Endodermal cell (in vitro differentiated cells): Measurements from ENCODE around the gene MAP3K15. TPM values are rescaled to one million over a fixed set of nuclear protein-coding genes. Genes with fewer than 3 reads are reported as not detected.

ENCODE experiments used
- DNase-seq: peaks from one replicate; pipeline ENCODE4 v3.0.0-alpha.2; 2017
- H3K27ac ChIP-seq: 2 replicates; pipeline ENCODE4 v1.5.1; 2013; ENCODE audit warnings: mild to moderate bottlenecking, low read depth, low read length, moderate library complexity
- H3K27me3 ChIP-seq: 2 replicates; pipeline ENCODE4 v1.6.1; 2013; ENCODE audit warnings: mild to moderate bottlenecking, low read length, moderate library complexity; ENCODE audit not compliant: insufficient read depth, control insufficient read depth, poor library complexity, severe bottlenecking
- H3K36me3 ChIP-seq: 2 replicates; pipeline ENCODE4 v1.7.0; 2013; ENCODE audit warnings: mild to moderate bottlenecking, low read length, moderate library complexity; ENCODE audit not compliant: control insufficient read depth, insufficient read depth
- H3K4me1 ChIP-seq: one replicate; pipeline ENCODE4 v1.7.0; 2013; ENCODE audit warnings: low read length; ENCODE audit not compliant: control insufficient read depth, insufficient read depth
- H3K4me3 ChIP-seq: 2 replicates; pipeline ENCODE4 v1.5.1; 2013; ENCODE audit warnings: mild to moderate bottlenecking, low read length, moderate library complexity
- H3K9ac ChIP-seq: 2 replicates; pipeline ENCODE4 v1.6.1; 2013; ENCODE audit warnings: mild to moderate bottlenecking, low read length, moderate library complexity; ENCODE audit not compliant: poor library complexity, severe bottlenecking; ENCODE audit errors: extremely low read depth
- H3K9me3 ChIP-seq: 2 replicates; pipeline ENCODE4 v1.6.1; 2013; ENCODE audit warnings: mild to moderate bottlenecking, low read length, moderate library complexity; ENCODE audit not compliant: control insufficient read depth
- H3K27ac Mint-ChIP-seq: 2 replicates; pipeline ENCODE4 v1.8.0; 2020; ENCODE audit warnings: mixed read lengths
- H3K27me3 Mint-ChIP-seq: 2 replicates; pipeline ENCODE4 v1.8.0; 2021; ENCODE audit warnings: mild to moderate bottlenecking, mixed read lengths; ENCODE audit not compliant: insufficient read depth
- H3K36me3 Mint-ChIP-seq: 2 replicates; pipeline ENCODE4 v1.8.0; 2020; ENCODE audit warnings: low read depth, mixed read lengths
- H3K4me1 Mint-ChIP-seq: 2 replicates; pipeline ENCODE4 v1.8.0; 2020; ENCODE audit warnings: mixed read lengths
- H3K4me3 Mint-ChIP-seq: 2 replicates; pipeline ENCODE4 v1.8.0; 2020; ENCODE audit warnings: mild to moderate bottlenecking, moderate library complexity, mixed read lengths
- H3K9me3 Mint-ChIP-seq: 2 replicates; pipeline ENCODE4 v1.8.0; 2020; ENCODE audit warnings: mild to moderate bottlenecking, mixed read lengths
- CTCF ChIP-seq: fragments of 200-600 bp; sonication (generic); conservative IDR thresholded peaks from 2 replicates; pipeline ENCODE4 v1.5.0; 2021; ENCODE audit warnings: antibody characterized with exemption, mild to moderate bottlenecking
- WGBS, 2 experiments: methylation state at CpG; one replicate each; pipeline versions ENCODE4 v1.1.5 to v1.1.7; 2013; ENCODE audit warnings: missing lambda C conversion rate in 2 of 2, mixed read lengths in 1 of 2; ENCODE audit not compliant: insufficient coverage in 1 of 2, insufficient read length in 1 of 2; 5-methylcytosine and 5-hydroxymethylcytosine counted together
- total RNA-seq, 2 donors: library from RNA; stranded (reverse); fragmentation: NEBNext Ultra II Directional in 1 of 2; extraction: Animal tissue kit (Norgen Biotek cat#: 25700) in 1 of 2; gene quantifications; 2 replicates in 1 of 2; 3 replicates in 1 of 2; pipeline ENCODE4 v1.2.1, GENCODE V29; 2021

MAP3K15 gene
- total RNA-seq, 2 donors from 2014 or later, result 2.2 to 2.9 TPM

- no peak overlapping the region for H3K4me3 Mint-ChIP-seq
- H3K36me3 Mint-ChIP-seq, result no peaks in the 10 kb centered on the region
- TF ChIP-seq CTCF, result no peak
- H3K27me3 Mint-ChIP-seq, result no peaks in the 10 kb centered on the region
- no peaks in the 10 kb centered on the region for H3K36me3 ChIP-seq
- peak; percentile 55 for DNase-seq
- H3K9me3 Mint-ChIP-seq, result peaks cover 77% of the 10 kb centered on the region
- no peak overlapping the region for H3K4me3 ChIP-seq
- H3K9me3 ChIP-seq, result peaks cover 16% of the 10 kb centered on the region
- no peak overlapping the region for H3K27ac ChIP-seq
- 75 to 90% methylated on average over 2 to 5 of the region's 5 CpGs for WGBS, 2 experiments
- H3K27ac Mint-ChIP-seq, result no peak overlapping the region
- H3K4me1 Mint-ChIP-seq, result no peaks in the 10 kb centered on the region
- no peaks in the 10 kb centered on the region for H3K4me1 ChIP-seq
- H3K27me3 ChIP-seq, result no peaks in the 10 kb centered on the region
- no peak overlapping the region for H3K9ac ChIP-seq
Observed at GRCh38 chrX:19332983-19333382, 182.3 kb downstream of the MAP3K15 start.

- Mint-ChIP-seq H3K36me3 (no peaks in the 10 kb centered on the region), H3K4me1 (no peaks in the 10 kb centered on the region), H3K4me3 (no peak overlapping the region), H3K27ac (no peak overlapping the region), H3K27me3 (no peaks in the 10 kb centered on the region), H3K9me3 (peaks cover 73% of the 10 kb centered on the region)
- H3K4me1 ChIP-seq, result no peaks in the 10 kb centered on the region
- TF ChIP-seq CTCF, result no peak
- H3K9me3 ChIP-seq, result peaks cover 16% of the 10 kb centered on the region
- DNase-seq, result no peak
- no peak overlapping the region for H3K9ac ChIP-seq
- H3K27me3 ChIP-seq, result no peaks in the 10 kb centered on the region
- H3K36me3 ChIP-seq, result no peaks in the 10 kb centered on the region
- no peak overlapping the region for H3K4me3 ChIP-seq
- H3K27ac ChIP-seq, result no peak overlapping the region
- WGBS, 2 experiments, result 80 to 95% methylated on average over 2 to 10 of the region's 10 CpGs
Observed at GRCh38 chrX:19331831-19332230, 183.5 kb downstream of the MAP3K15 start.

GRCh38 chrX:19326567-19326966 is 188.7 kb downstream of the MAP3K15 start:
- Histone ChIP-seq H3K9me3 (no peaks in the 10 kb centered on the region), H3K4me1 (no peaks in the 10 kb centered on the region), H3K9ac (no peak overlapping the region), H3K27ac (no peak overlapping the region), H3K4me3 (no peak overlapping the region), H3K36me3 (no peaks in the 10 kb centered on the region), H3K27me3 (no peaks in the 10 kb centered on the region)
- no peak overlapping the region for H3K4me3 Mint-ChIP-seq
- peaks cover 59% of the 10 kb centered on the region for H3K9me3 Mint-ChIP-seq
- no peak overlapping the region for H3K27ac Mint-ChIP-seq
- no peak for TF ChIP-seq CTCF
- 100% methylated on average over 2 of the region's 2 CpGs for WGBS, 2 experiments
- no peaks in the 10 kb centered on the region for H3K4me1 Mint-ChIP-seq
- H3K36me3 Mint-ChIP-seq, result no peaks in the 10 kb centered on the region
- no peak for DNase-seq
- no peaks in the 10 kb centered on the region for H3K27me3 Mint-ChIP-seq

Other genes starting within 250 kb of the MAP3K15 start
- gene PDHA1, start 171.6 kb downstream of the MAP3K15 start, total RNA-seq, result 100 to 1,000 TPM; 341 to 362 TPM